GM12865 (cell line): Measurements from ENCODE around the gene ABCA2.

Experiments used
- DNase-seq: peaks from one replicate; pipeline ENCODE4 v3.0.0; 2010; ENCODE audit warnings: low read depth
- H3K4me3 ChIP-seq: 2 replicates; pipeline ENCODE4 v1.5.1; 2011; ENCODE audit warnings: mild to moderate bottlenecking, low read depth, low read length, control low read depth
- CTCF ChIP-seq: IDR thresholded peaks from 2 replicates; pipeline ENCODE4 v1.5.1; 2011; ENCODE audit warnings: low read length, control low read depth, low read depth, inconsistent platforms; ENCODE audit not compliant: insufficient read depth; ENCODE audit errors: missing control alignments

Gene ABCA2

GRCh38 chr9:137062384-137062783, 34.3 kb upstream of the ABCA2 start:
- H3K4me3 ChIP-seq = no peak overlapping the region
- TF ChIP-seq CTCF = no peak

GRCh38 chr9:137058521-137059234, 30.6 kb upstream of the ABCA2 start:
- TF ChIP-seq CTCF = no peak
- H3K4me3 ChIP-seq = no peak overlapping the region
- DNase-seq = no peak

More at GRCh38 chr9:137062384-137062783, 34.3 kb upstream of the ABCA2 start:
- DNase-seq = no peak

- no peak for DNase-seq
- H3K4me3 ChIP-seq = no peak overlapping the region
- TF ChIP-seq CTCF = no peak
Observed at GRCh38 chr9:137057545-137057944, 29.5 kb upstream of the ABCA2 start.

GRCh38 chr9:137056739-137057415, 28.8 kb upstream of the ABCA2 start:
- H3K4me3 ChIP-seq = no peak overlapping the region
- no peak for TF ChIP-seq CTCF
- DNase-seq = no peak

- DNase-seq = no peak
- no peak overlapping the region for H3K4me3 ChIP-seq
- TF ChIP-seq CTCF = no peak
Observed at GRCh38 chr9:137055385-137056364, 27.6 kb upstream of the ABCA2 start.

GRCh38 chr9:137054932-137055384, 26.9 kb upstream of the ABCA2 start:
- no peak overlapping the region for H3K4me3 ChIP-seq
- DNase-seq = no peak
- no peak for TF ChIP-seq CTCF
